H54 (cell line): Measurements from ENCODE around the gene FERD3L.
A peak's percentile ranks its signal among the peaks of the same experiment; 100 is the strongest.
"Not testable (repeated sequence)": the region's sequence is repeated elsewhere in the genome, so short reads cannot be mapped to it uniquely, and the experiment has no call there.

Source experiments
- DNase-seq: peaks from one replicate; pipeline ENCODE4 v3.0.0; 2011; ENCODE audit warnings: low spot score, mixed read lengths; ENCODE audit not compliant: insufficient read length
- FAIRE-seq: peaks from 3 replicates; lab custom pipeline; 2011; peaks lifted over from hg19 to GRCh38; lab: Jason Lieb, UNC
- POLR2A ChIP-seq: IDR thresholded peaks from 2 replicates; pipeline ENCODE4 v1.6.1; 2011; ENCODE audit warnings: low read depth, mild to moderate bottlenecking, low read length

Gene FERD3L, protein sequence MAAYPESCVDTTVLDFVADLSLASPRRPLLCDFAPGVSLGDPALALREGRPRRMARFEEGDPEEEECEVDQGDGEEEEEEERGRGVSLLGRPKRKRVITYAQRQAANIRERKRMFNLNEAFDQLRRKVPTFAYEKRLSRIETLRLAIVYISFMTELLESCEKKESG

DNA sequence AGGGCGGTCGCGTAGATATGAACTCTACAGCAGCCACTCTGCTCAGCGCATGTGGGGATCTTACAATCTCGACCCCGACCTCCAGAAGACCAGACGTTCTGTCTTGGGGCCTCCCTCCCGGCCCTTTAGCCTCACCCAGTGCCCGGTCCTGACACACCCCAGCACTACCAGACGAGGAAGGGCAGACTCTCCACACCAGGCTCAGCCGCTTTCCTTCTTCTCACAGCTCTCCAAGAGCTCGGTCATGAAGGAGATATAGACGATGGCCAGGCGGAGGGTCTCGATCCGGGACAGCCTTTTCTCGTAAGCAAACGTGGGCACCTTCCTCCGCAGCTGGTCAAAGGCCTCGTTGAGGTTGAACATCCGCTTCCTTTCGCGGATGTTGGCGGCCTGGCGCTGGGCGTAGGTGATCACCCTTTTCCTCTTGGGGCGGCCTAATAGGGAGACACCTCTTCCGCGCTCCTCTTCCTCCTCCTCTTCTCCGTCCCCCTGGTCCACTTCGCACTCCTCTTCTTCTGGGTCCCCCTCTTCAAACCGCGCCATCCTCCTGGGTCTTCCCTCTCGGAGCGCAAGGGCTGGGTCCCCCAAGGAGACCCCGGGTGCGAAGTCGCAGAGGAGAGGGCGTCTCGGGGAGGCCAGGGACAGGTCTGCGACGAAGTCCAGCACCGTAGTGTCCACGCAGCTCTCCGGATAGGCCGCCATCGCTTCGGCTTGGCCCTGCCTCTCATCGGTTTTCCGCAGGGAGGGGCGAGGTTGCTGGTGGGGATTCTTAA, at the start of gene FERD3L:
Gene FERD3L (minus strand): TSS at position 761 of the 773 bp plus-strand sequence. CDS start 59 bp downstream, at position 702.
- FAIRE-seq (no peak), DNase-seq (no peak)
- no peak for TF ChIP-seq POLR2A

DNA sequence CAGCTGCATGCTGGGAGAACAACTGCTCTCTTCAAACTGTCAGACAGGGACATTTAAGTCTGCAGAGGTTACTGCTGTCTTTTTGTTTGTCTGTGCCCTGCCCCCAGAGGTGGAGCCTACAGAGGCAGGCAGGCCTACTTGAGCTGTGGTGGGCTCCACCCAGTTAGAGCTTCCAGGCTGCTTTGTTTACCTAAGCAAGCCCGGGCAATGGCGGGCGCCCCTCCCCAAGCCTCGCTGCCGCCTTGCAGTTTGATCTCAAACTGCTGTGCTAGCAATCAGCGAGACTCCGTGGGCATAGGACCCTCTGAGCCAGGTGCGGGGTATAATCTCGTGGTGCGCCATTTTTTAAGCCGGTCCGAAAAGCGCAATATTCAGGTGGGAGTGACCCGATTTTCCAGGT, 49.2 kb upstream of the FERD3L start:
- FAIRE-seq, result not testable (repeated sequence)

DNA sequence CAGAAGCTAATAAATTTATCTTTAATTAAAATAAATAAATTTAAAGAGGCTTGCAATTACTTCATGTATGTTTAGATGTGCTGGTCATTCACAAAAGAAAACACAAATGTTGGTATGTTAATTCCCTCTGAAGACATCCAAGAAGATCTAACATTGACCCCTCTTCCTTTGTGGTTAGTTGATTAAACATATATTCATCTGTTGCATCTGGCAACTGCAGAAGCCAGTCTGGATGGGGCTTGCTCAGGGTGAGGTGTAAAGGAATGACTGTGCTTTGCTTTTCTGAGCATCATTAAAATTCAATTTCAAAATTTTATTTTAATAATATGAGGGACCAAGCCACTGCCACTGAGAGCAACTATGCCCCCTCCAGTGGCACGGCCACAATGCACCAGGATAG, 36.4 kb upstream of the FERD3L start:
- FAIRE-seq (no peak), DNase-seq (no peak)
- TF ChIP-seq POLR2A, result no peak

More for the DNA sequence above, 49.2 kb upstream of the FERD3L start:
- DNase-seq, result not testable (repeated sequence)

DNA sequence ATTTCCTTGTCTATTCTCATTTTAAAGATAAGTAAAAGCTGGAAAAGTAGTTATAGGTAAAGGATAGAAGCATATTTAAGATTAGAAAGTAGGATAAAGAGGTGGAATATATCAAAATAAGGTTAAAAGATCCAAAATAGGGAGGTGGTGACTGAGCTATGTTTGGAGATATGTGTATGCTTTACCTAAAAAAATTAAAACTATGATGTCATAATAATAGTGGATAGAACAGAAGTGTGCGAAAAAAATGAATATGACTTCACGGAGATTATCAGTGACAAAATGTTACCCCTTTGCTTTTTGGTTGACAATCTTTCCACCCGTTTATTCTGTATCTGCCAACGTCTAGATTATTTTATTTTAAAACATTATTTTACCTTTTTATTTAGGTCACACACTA, 33.4 kb upstream of the FERD3L start:
- FAIRE-seq (no peak), DNase-seq (no peak)
- TF ChIP-seq POLR2A, result no peak

DNA sequence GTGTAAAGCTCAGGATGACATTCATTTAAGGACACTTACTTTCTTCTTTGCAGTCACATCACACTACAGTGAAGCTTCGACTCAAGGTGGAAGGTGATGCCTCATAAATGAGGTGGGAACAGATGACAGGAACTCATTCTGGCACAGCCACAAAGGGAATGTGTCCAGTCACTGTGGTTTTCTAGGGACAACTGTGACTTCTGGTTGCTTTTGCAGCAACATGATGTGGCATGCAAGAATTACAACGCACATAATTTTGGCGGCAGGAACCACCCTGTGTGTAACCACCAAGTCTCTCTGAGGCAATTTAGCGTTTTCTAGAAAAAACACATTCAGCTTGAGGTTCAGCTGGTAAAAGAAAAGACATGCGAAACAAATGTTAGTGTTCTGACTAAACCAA, 32.0 kb upstream of the FERD3L start:
- no peak for TF ChIP-seq POLR2A
- DNase-seq, result no peak
- FAIRE-seq, result peak; percentile 95

DNA sequence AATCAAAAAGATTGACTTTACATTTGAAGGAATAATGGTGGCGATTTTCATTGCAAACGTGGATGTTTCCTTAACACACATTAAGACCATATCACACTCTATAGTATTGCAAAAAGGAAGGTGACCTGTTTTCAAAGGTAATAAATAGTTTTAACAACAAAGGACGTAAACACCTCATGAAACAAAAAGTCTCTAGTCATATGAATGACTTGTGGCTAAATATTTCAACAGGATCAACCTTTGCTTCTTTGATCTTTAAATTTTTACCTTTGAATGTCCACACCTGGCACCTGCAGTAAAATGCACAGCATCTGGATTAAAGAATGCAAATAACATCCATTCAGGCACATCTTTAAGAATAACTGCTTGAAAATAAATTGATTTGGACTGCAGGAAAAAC, 30.0 kb upstream of the FERD3L start:
- no peak for TF ChIP-seq POLR2A
- no peak for DNase-seq
- FAIRE-seq, result peak; percentile 94

DNA sequence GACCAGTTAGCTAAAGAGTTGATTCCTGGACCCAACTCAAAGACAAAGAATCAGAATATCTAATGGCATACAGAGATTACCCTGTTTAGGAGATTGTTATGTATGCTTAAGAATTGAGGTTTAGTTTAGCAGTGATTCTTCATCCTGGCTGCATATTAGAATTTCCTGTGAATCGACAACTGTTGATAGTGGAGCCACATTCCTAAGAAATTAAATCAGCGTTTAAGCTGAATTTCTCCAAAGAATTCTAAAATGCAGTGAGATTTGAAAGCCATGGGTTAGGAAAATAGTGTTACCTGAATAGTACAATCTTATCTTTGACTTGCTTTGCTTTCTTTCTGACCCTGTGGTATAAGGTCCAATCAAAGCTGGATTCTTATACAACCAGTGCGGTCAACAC, 16.4 kb upstream of the FERD3L start:
- no peak for TF ChIP-seq POLR2A
- FAIRE-seq (peak; percentile 96), DNase-seq (no peak)

DNA sequence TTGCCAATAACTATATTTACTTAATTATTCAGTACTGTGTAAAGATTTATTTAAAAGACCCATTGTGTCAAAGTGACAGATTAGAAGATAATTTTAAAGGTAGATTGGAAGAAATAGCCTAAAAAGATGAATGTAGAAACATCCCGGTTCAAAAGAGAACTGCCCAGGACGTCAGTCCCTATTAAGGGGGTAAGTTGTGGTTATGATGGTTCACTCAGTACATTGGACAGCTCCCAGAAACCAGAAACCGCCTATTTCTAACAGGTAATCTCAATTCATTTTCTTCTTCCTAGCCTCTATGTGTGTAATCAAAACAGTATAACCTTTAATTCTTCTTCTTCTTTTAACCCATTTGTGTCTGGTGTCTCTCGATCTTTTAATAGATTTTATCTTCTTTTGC, 1.5 kb upstream of the FERD3L start:
- DNase-seq (peak; percentile 18), FAIRE-seq (peak; percentile 80)
- TF ChIP-seq POLR2A, result no peak

DNA sequence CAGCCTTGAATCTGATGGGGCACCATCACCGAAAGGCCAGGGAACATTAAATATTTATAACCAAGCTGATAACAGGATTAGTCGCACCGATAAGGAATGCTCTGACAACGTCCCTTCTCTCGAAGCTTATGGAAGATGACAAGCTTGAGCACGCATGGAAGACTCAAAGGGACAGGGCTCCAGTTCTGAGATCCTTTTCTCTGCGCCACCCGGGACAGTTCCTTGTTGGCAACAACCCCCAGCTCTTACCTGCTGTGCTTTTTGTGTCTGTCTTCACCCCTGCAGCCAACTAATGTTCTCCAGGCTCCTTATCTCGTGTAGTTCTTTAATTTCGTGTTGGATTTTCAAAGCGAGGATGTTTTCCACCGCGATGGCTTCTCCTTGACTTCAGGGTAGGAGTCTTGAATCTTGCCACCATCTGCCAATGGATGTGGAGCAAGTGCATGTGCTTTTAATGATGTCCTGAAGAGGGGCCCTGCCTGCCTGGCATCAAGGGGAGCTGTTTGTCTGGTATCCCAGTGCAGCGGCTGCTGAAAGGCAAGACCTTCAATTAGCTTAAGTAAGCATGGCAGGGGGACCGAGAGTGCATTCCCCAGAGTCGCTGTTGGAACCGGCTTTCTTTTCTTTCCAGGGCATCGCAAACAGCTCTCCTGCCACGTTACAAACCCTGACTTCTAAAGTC, 354 bp upstream of the FERD3L start:
- no peak for DNase-seq
- TF ChIP-seq POLR2A, result no peak
- FAIRE-seq, result no peak

DNA sequence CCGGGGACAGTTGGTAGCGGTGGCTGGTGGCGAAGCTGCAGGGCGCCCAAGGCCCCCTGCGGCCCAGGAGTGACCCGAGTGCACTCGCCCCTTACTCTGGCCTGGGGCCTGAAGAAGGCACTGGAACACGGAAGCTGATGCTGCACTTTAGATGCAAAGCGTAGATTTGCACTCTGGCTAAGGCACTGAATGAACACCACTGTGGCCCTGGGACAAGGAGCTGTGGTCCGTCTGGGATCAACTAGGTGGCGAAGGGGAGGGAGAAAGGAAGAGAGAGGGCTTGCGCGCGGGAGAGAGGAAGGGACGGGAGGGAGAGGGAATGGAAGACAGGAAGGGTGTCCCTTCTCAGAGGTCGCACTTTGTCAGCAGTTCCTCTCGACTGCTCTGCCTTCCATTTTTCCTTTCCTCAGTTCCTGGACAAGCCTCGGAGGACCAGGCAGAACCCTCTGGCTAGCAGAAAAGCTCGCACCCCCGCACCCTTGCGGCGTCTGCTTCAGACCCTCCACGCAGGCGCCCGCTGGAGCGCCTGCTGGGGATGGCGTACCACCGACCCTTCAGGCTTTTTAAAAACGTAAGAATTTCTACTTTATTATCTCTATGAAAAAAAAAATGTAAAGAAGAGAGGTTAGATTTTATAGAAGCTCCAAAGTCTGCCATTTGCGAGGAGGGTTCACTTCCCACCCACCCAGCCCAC, 1.2 kb downstream of the FERD3L start:
- no peak for TF ChIP-seq POLR2A
- no peak for DNase-seq
- no peak for FAIRE-seq

DNA sequence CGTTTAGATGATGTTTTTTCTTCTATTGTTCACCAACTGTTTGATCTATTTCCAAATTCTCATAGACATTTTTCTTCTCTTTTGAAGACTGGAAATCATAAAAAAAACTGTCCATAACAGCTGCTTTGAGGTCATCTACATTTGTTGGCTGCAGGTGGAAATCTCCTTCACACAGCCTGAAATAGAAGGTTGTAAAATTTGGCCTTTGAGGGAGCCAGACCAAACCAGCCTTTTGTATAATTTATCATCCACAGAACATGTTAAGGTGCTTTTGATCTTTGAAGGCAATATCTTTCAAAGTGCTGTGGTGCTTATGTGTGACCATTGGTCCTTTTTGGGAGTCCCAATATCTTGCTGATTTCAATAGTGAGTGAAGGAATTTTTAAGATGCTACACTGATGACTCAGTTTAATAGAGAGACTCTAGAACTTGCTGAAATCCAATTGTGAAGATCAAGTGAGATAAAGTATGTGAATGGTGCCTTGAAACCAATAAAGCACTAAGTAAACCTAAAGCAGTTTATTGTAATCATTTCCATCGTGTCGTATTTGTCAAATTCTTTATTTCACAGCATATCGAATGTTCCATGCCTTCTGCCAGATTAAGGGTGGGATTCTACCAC, 5.4 kb downstream of the FERD3L start:
- no peak for TF ChIP-seq POLR2A
- FAIRE-seq (no peak), DNase-seq (no peak)

DNA sequence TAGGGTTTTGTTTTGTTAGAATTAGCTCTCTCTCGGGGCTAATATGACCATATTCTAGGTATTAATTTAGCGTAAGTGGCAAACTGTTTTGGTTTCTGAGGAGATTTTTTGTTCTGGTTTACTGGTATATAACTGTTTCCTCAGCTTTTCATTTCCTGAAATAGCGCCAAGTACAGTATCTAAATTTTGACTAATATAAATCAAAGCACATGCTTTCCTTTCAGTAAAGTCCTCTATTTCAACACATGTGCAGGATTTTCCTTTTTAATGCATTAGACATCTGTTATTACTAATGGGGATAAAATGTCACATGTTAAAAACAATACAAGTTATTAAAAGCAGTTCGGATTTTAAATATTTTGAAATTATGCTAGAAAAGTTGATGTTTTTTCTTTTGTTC, 11.3 kb downstream of the FERD3L start:
- TF ChIP-seq POLR2A, result no peak
- FAIRE-seq, result peak; percentile 82
- no peak for DNase-seq

DNA sequence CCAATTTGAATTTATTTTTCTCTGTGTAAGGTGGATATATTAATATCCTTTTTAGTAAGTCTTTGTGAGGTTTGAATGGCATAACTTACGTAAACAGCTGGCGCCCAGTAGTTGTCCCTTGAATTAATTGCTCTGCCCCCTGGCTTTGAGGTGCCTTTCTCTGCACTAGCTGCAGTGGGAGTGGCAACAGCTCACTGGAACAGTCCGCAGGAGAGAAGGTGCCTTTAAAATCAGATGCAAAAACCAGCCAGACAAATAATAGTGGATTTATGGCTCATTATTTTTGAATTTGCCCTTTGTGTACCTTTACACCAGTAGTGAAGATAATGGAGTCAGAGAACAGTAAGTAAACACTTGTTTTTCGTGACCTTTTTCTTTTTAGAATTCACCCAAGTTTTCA, 11.8 kb downstream of the FERD3L start:
- DNase-seq (no peak), FAIRE-seq (no peak)
- no peak for TF ChIP-seq POLR2A

DNA sequence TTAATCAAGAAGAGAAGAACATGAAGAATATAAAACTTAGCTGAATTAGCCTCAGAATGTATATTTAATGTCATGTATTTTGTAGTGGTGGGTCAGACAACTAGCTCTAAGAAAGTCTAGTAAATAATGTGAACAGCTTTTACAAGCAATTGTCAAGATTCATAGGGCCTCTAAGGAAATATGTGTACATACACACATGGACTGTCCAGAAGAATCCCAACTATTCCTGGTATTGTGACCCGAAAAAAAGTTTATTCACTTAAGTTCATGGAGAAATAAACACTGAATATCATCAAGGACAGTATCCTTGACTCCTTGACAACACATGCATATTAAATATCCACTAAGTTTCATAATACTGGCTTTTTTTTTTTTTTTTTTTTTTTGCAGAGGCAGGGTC, 16.4 kb downstream of the FERD3L start:
- TF ChIP-seq POLR2A, result no peak
- DNase-seq, result no peak
- FAIRE-seq, result peak; percentile 82
